OCI-LY3 (cell line): ENCODE data around the gene NUP85.
"Not testable (repeated sequence)": the region's sequence is repeated elsewhere in the genome, so short reads cannot be mapped to it uniquely, and the experiment has no call there.

Source experiments
- H2AFZ ChIP-seq: fragments of 200-600, 300-600 bp; shearing (Covaris generic); 2 replicates; pipeline ENCODE4 v1.6.0; 2014; ENCODE audit warnings: antibody characterized with exemption, low read depth, low read length
- H3K27ac ChIP-seq: fragments of 200-600, 300-600 bp; sonication (generic); 2 replicates; pipeline ENCODE4 v1.5.1; 2014; ENCODE audit warnings: mild to moderate bottlenecking, low read length, moderate library complexity, mixed read lengths
- H3K27me3 ChIP-seq: fragments of 200-600, 300-600 bp; sonication (generic); 2 replicates; pipeline ENCODE4 v1.6.1; 2014; ENCODE audit warnings: low read depth, low read length, mixed read lengths
- H3K36me3 ChIP-seq: fragments of 200-600, 300-600 bp; sonication (generic); replicated peaks from 2 replicates; pipeline ENCODE3; 2014; ENCODE audit warnings: low read depth, low read length, mixed read lengths
- H3K4me1 ChIP-seq: fragments of 300-600, 200-600 bp; sonication (generic); 2 replicates; pipeline ENCODE4 v1.6.1; 2014; ENCODE audit warnings: low read length, mixed read lengths
- H3K4me2 ChIP-seq: fragments of 200-600, 300-600 bp; sonication (generic); 2 replicates; pipeline ENCODE4 v1.6.1; 2014; ENCODE audit warnings: low read length, mixed read lengths
- H3K4me3 ChIP-seq: fragments of 300-600, 200-600 bp; sonication (generic); 2 replicates; pipeline ENCODE4 v1.5.1; 2014; ENCODE audit warnings: antibody characterized with exemption, mild to moderate bottlenecking, low read length, moderate library complexity
- H3K79me2 ChIP-seq: fragments of 300-600, 200-600 bp; shearing (Covaris generic); 2 replicates; pipeline ENCODE4 v1.6.1; 2014; ENCODE audit warnings: mild to moderate bottlenecking, low read length, mixed read lengths
- H3K9ac ChIP-seq: fragments of 300-600, 200-600 bp; shearing (Covaris generic); 2 replicates; pipeline ENCODE4 v1.6.0; 2014; ENCODE audit warnings: mild to moderate bottlenecking, low read length, moderate library complexity
- H3K9me3 ChIP-seq: fragments of 200-600, 300-600 bp; shearing (Covaris generic); 2 replicates; pipeline ENCODE4 v1.6.1; 2014; ENCODE audit warnings: low read length, mixed read lengths; ENCODE audit not compliant: insufficient read depth
- H4K20me1 ChIP-seq: fragments of 200-600, 300-600 bp; sonication (generic); 2 replicates; pipeline ENCODE4 v1.6.1; 2016; ENCODE audit warnings: low read length, mixed read lengths; ENCODE audit not compliant: insufficient read depth
- CTCF ChIP-seq: fragments of 200-600, 300-600 bp; sonication (generic); IDR thresholded peaks from 2 replicates; pipeline ENCODE4 v1.5.1; 2014; ENCODE audit warnings: antibody characterized with exemption, low read length, low read depth
- EZH2phosphoT487 ChIP-seq: fragments of 200-600 bp; shearing (Covaris generic); IDR thresholded peaks from 2 replicates; pipeline ENCODE4 v1.6.1; 2018; ENCODE audit warnings: antibody characterized with exemption, mixed run types, low read depth

The NUP85 gene

GRCh38 chr17:75191584-75191983 is 13.9 kb upstream of the NUP85 start:
- no peaks in the 10 kb centered on the region for H4K20me1 ChIP-seq
- no peaks in the 10 kb centered on the region for H3K36me3 ChIP-seq
- H3K27me3 ChIP-seq: no peaks in the 10 kb centered on the region
- H3K9ac ChIP-seq: no peak overlapping the region
- TF ChIP-seq EZH2phosphoT487 (no peak), CTCF (no peak)
- no peaks in the 10 kb centered on the region for H3K79me2 ChIP-seq
- no peak overlapping the region for H3K27ac ChIP-seq
- peaks cover 6% of the 10 kb centered on the region for H3K4me1 ChIP-seq
- H3K4me2 ChIP-seq: no peak overlapping the region
- no peak overlapping the region for H2AFZ ChIP-seq
- H3K9me3 ChIP-seq: no peaks in the 10 kb centered on the region
- H3K4me3 ChIP-seq: no peak overlapping the region

- Histone ChIP-seq H3K9me3 (no peaks in the 10 kb centered on the region), H3K79me2 (no peaks in the 10 kb centered on the region), H3K4me3 (no peak overlapping the region), H3K27ac (no peak overlapping the region), H3K36me3 (no peaks in the 10 kb centered on the region), H3K27me3 (no peaks in the 10 kb centered on the region), H3K9ac (no peak overlapping the region), H3K4me2 (no peak overlapping the region), H4K20me1 (no peaks in the 10 kb centered on the region), H2AFZ (no peak overlapping the region), H3K4me1 (no peaks in the 10 kb centered on the region)
- no peak for TF ChIP-seq CTCF
- no peak for TF ChIP-seq EZH2phosphoT487
These were observed 10.6 kb upstream of the NUP85 start for GRCh38 chr17:75194879-75195278.

- Histone ChIP-seq H4K20me1 (no peaks in the 10 kb centered on the region), H3K79me2 (peaks cover 11% of the 10 kb centered on the region), H3K9me3 (no peaks in the 10 kb centered on the region), H3K36me3 (no peaks in the 10 kb centered on the region), H3K27ac (no peak overlapping the region), H3K4me2 (no peak overlapping the region), H2AFZ (no peak overlapping the region), H3K4me3 (no peak overlapping the region), H3K4me1 (peaks cover 6% of the 10 kb centered on the region; the same call in 1 of the 2 replicates), H3K27me3 (no peaks in the 10 kb centered on the region), H3K9ac (no peak overlapping the region)
- no peak for TF ChIP-seq EZH2phosphoT487
- no peak for TF ChIP-seq CTCF
These were observed 5.4 kb upstream of the NUP85 start for GRCh38 chr17:75199886-75200618.

- H3K36me3 ChIP-seq: peaks cover 17% of the 10 kb centered on the region
- H4K20me1 ChIP-seq: no peaks in the 10 kb centered on the region; the same call in 1 of the 2 replicates
- peaks cover 10% of the 10 kb centered on the region for H3K4me1 ChIP-seq
- peak overlapping the region; percentile 97 for H3K4me2 ChIP-seq
- H3K79me2 ChIP-seq: peaks cover 58% of the 10 kb centered on the region
- TF ChIP-seq CTCF: no peak
- TF ChIP-seq EZH2phosphoT487: no peak
- H3K27ac ChIP-seq: peak overlapping the region; percentile 84
- H3K9me3 ChIP-seq: no peaks in the 10 kb centered on the region
- H2AFZ ChIP-seq: 0 out of 2 replicates have a peak overlapping the region, but pooled peaks have one; percentile 96
- H3K27me3 ChIP-seq: no peaks in the 10 kb centered on the region
- peak overlapping the region; percentile 93 for H3K4me3 ChIP-seq
- H3K9ac ChIP-seq: peak overlapping the region; percentile 94
These were observed 299 bp downstream of the NUP85 start for GRCh38 chr17:75205793-75206163.

GRCh38 chr17:75207050-75207407 is 1.6 kb downstream of the NUP85 start:
- peaks cover 58% of the 10 kb centered on the region for H3K79me2 ChIP-seq
- peak overlapping the region; percentile 93 for H3K4me3 ChIP-seq
- not testable (repeated sequence) for H3K4me1 ChIP-seq, H3K9me3 ChIP-seq, H3K9ac ChIP-seq, H4K20me1 ChIP-seq, H2AFZ ChIP-seq, H3K27ac ChIP-seq, H3K27me3 ChIP-seq
- peaks cover 22% of the 10 kb centered on the region for H3K36me3 ChIP-seq
- peak overlapping the region; percentile 97 for H3K4me2 ChIP-seq
